ENCODE results near the gene CAMK1. TPM values are rescaled to one million over a fixed set of nuclear protein-coding genes. Genes with fewer than 3 reads are reported as not detected.

CAMK1 gene
- total and polyA plus RNA-seq, 2 of the 4 experiments (the other 2 are of a cell fraction): 33.3 to 36.4 TPM

GRCh38 chr3:9777694-9778021 is 7.9 kb upstream of the CAMK1 start:
- Histone ChIP-seq H2AK9ac (replicated peaks; ENCODE audit: low read depth, low read length, poor library complexity) (no peak overlapping the region), H3K14ac (replicated peaks; ENCODE audit: low read depth, low read length) (no peak overlapping the region), H2BK5ac (ENCODE audit: low read depth, low read length, poor library complexity, severe bottlenecking) (no peak overlapping the region), H3K27ac (ENCODE audit: insufficient read depth, low read length) (no peak overlapping the region), H4K5ac (ENCODE audit: low read depth, low read length) (no peak overlapping the region), H2BK20ac (ENCODE audit: low read depth, low read length) (no peak overlapping the region), H4K20me1 (ENCODE audit: insufficient read depth, low read length) (no peaks in the 10 kb centered on the region), H3K4me2 (ENCODE audit: low read depth, low read length) (no peak overlapping the region), H3K4me1 (ENCODE audit: control insufficient read depth, insufficient read depth, low read length) (peaks cover 3% of the 10 kb centered on the region), H3K36me3 (ENCODE audit: control insufficient read depth, insufficient read depth, low read length) (peaks cover 19% of the 10 kb centered on the region), H3K23ac (ENCODE audit: low read depth, low read length) (no peak overlapping the region), H4K8ac (ENCODE audit: low read depth in 2 of 2, low read length in 2 of 2) (no peak overlapping the region), H3K9me1 (ENCODE audit: insufficient read depth, low read length) (peaks cover 9% of the 10 kb centered on the region; the same call in 1 of the 2 replicates), H3K18ac (ENCODE audit: low read depth, low read length) (no peak overlapping the region), H3K27me3 (ENCODE audit: control insufficient read depth, insufficient read depth, low read length) (no peaks in the 10 kb centered on the region), H2BK120ac (ENCODE audit: low read depth, low read length) (no peak overlapping the region), H3K79me1 (ENCODE audit: low read depth in 1 of 2, low read length in 2 of 2) (peaks cover 0 to 3% of the 10 kb centered on the region in 2 experiments; a peak in 2 of 4 replicates), H3K9ac (ENCODE audit: low read depth, low read length) (no peak overlapping the region), H3K9me3 (ENCODE audit: control insufficient read depth, insufficient read depth, low read length) (no peaks in the 10 kb centered on the region), H2AK5ac (ENCODE audit: low read depth, low read length) (no peak overlapping the region), H3K4me3 (ENCODE audit: insufficient read depth, low read depth, low read length) (no peak overlapping the region), H2AFZ (replicated peaks; ENCODE audit: low read length, poor library complexity) (no peak overlapping the region), H2BK15ac (ENCODE audit: low read depth, low read length) (no peak overlapping the region), H3K4ac (ENCODE audit: low read depth, low read length) (no peak overlapping the region), H4K91ac (ENCODE audit: insufficient read depth, low read depth, low read length) (no peak overlapping the region), H3K56ac (ENCODE audit: extremely low read depth, insufficient read depth, low read length) (no peak overlapping the region)
- dilution Hi-C loops (cut with HindIII; ENCODE audit: low sequenced_read_pairs, unreplicated experiment): no loop called here
- CTCF ChIA-PET: no interaction called here
- no CpG with 5 or more reads among the region's 1 CpG for WGBS, 2 experiments (ENCODE audit: extremely low coverage in 2 of 2, insufficient read length in 1 of 2)
- in situ Hi-C loops (cut with MboI; ENCODE audit: low sequenced_read_pairs): no loop called here
- POLR2A ChIA-PET (ENCODE audit: unreplicated experiment): no interaction called here
- DNase-seq (no peak), ATAC-seq (ENCODE audit: low read depth) (no peak)
- TF ChIP-seq USF2 (IDR thresholded peaks at IDR 0.05; ENCODE audit: low read depth, low read length): no peak
- no TSS peak for BruUV-seq (replicated peaks)
- intact Hi-C loops (cut with micrococcal nuclease): no loop called here

Measured in IMR-90 (cell line).